Activated naive CD8-positive, alpha-beta T cell treated with anti-CD3 and anti-CD28 coated beads for 36 hours (primary cell): ENCODE results near the gene VAC14. TPM values are rescaled to one million over a fixed set of nuclear protein-coding genes. Genes with fewer than 3 reads are reported as not detected.
A peak's percentile ranks its signal among the peaks of the same experiment; 100 is the strongest.

ENCODE experiments used
- DNase-seq: peaks from one replicate; pipeline ENCODE4 v3.0.0; 2021
- H3K27ac Mint-ChIP-seq: one replicate; pipeline ENCODE4 v1.8.0; 2022; ENCODE audit warnings: mild to moderate bottlenecking, moderate library complexity, mixed read lengths
- H3K27me3 Mint-ChIP-seq: one replicate; pipeline ENCODE4 v1.8.0; 2022; ENCODE audit warnings: mild to moderate bottlenecking, mixed read lengths
- H3K36me3 Mint-ChIP-seq: one replicate; pipeline ENCODE4 v1.8.0; 2021; ENCODE audit warnings: mild to moderate bottlenecking, mixed read lengths
- H3K4me1 Mint-ChIP-seq: one replicate; pipeline ENCODE4 v1.8.0; 2021; ENCODE audit warnings: mixed read lengths
- H3K4me3 Mint-ChIP-seq: one replicate; pipeline ENCODE4 v1.8.0; 2022; ENCODE audit warnings: mild to moderate bottlenecking, moderate library complexity, mixed read lengths
- H3K9me3 Mint-ChIP-seq: one replicate; pipeline ENCODE4 v1.8.0; 2022; ENCODE audit warnings: mixed read lengths
- total RNA-seq, 2 experiments: library from RNA; stranded (reverse); gene quantifications; one replicate each; pipeline ENCODE4 v1.2.3, GENCODE V29; 2021

VAC14 gene
- total RNA-seq, 2 experiments from 2014 or later, result 36.0 to 37.5 TPM

- H3K36me3 Mint-ChIP-seq, result peaks cover 1% of the 10 kb centered on the region
- DNase-seq, result no peak
- H3K27me3 Mint-ChIP-seq, result no peaks in the 10 kb centered on the region
- H3K4me3 Mint-ChIP-seq, result no peak overlapping the region
- H3K9me3 Mint-ChIP-seq, result no peaks in the 10 kb centered on the region
- peaks cover 34% of the 10 kb centered on the region for H3K4me1 Mint-ChIP-seq
- H3K27ac Mint-ChIP-seq, result peak overlapping the region; percentile 47
Observed at GRCh38 chr16:70697594-70698170, 103.3 kb downstream of the VAC14 start.

- H3K27ac Mint-ChIP-seq, result peak overlapping the region; percentile 84
- H3K4me1 Mint-ChIP-seq, result peaks cover 34% of the 10 kb centered on the region
- no peaks in the 10 kb centered on the region for H3K9me3 Mint-ChIP-seq
- no peaks in the 10 kb centered on the region for H3K27me3 Mint-ChIP-seq
- peak overlapping the region; percentile 60 for H3K4me3 Mint-ChIP-seq
- DNase-seq, result peak; percentile 61
- H3K36me3 Mint-ChIP-seq, result peaks cover 1% of the 10 kb centered on the region
Observed at GRCh38 chr16:70696952-70697593, 103.9 kb downstream of the VAC14 start.

GRCh38 chr16:70696355-70696754, 104.6 kb downstream of the VAC14 start:
- H3K4me3 Mint-ChIP-seq, result no peak overlapping the region
- peak overlapping the region; percentile 84 for H3K27ac Mint-ChIP-seq
- no peaks in the 10 kb centered on the region for H3K9me3 Mint-ChIP-seq
- no peak for DNase-seq
- peaks cover 1% of the 10 kb centered on the region for H3K36me3 Mint-ChIP-seq
- no peaks in the 10 kb centered on the region for H3K27me3 Mint-ChIP-seq
- H3K4me1 Mint-ChIP-seq, result peaks cover 34% of the 10 kb centered on the region

GRCh38 chr16:70695331-70696070, 105.5 kb downstream of the VAC14 start:
- Mint-ChIP-seq H3K27ac (peak overlapping the region; percentile 7), H3K36me3 (peaks cover 1% of the 10 kb centered on the region), H3K9me3 (no peaks in the 10 kb centered on the region), H3K4me3 (no peak overlapping the region), H3K4me1 (peaks cover 34% of the 10 kb centered on the region), H3K27me3 (no peaks in the 10 kb centered on the region)
- DNase-seq, result no peak

- no peak for DNase-seq
- Mint-ChIP-seq H3K36me3 (peaks cover 1% of the 10 kb centered on the region), H3K4me1 (peaks cover 34% of the 10 kb centered on the region), H3K4me3 (no peak overlapping the region), H3K27ac (no peak overlapping the region), H3K9me3 (no peaks in the 10 kb centered on the region), H3K27me3 (no peaks in the 10 kb centered on the region)
Observed at GRCh38 chr16:70694868-70695218, 106.1 kb downstream of the VAC14 start.

- Mint-ChIP-seq H3K36me3 (peaks cover 1% of the 10 kb centered on the region), H3K4me1 (peaks cover 34% of the 10 kb centered on the region), H3K27me3 (no peaks in the 10 kb centered on the region), H3K4me3 (no peak overlapping the region), H3K27ac (no peak overlapping the region), H3K9me3 (no peaks in the 10 kb centered on the region)
- no peak for DNase-seq
Observed at GRCh38 chr16:70694088-70694867, 106.7 kb downstream of the VAC14 start.

- Mint-ChIP-seq H3K4me3 (no peak overlapping the region), H3K9me3 (no peaks in the 10 kb centered on the region), H3K36me3 (peaks cover 1% of the 10 kb centered on the region), H3K27me3 (no peaks in the 10 kb centered on the region), H3K4me1 (peaks cover 29% of the 10 kb centered on the region), H3K27ac (no peak overlapping the region)
- no peak for DNase-seq
Observed at GRCh38 chr16:70692873-70693671, 107.9 kb downstream of the VAC14 start.

GRCh38 chr16:70692130-70692872, 108.7 kb downstream of the VAC14 start:
- Mint-ChIP-seq H3K4me1 (peaks cover 23% of the 10 kb centered on the region), H3K27ac (no peak overlapping the region), H3K9me3 (no peaks in the 10 kb centered on the region), H3K27me3 (no peaks in the 10 kb centered on the region), H3K36me3 (no peaks in the 10 kb centered on the region), H3K4me3 (no peak overlapping the region)
- DNase-seq, result no peak

GRCh38 chr16:70691223-70692129, 109.5 kb downstream of the VAC14 start:
- H3K27me3 Mint-ChIP-seq, result no peaks in the 10 kb centered on the region
- H3K27ac Mint-ChIP-seq, result no peak overlapping the region
- no peaks in the 10 kb centered on the region for H3K36me3 Mint-ChIP-seq
- peaks cover 15% of the 10 kb centered on the region for H3K4me1 Mint-ChIP-seq
- no peaks in the 10 kb centered on the region for H3K9me3 Mint-ChIP-seq
- no peak overlapping the region for H3K4me3 Mint-ChIP-seq
- no peak for DNase-seq

GRCh38 chr16:70689970-70690891, 110.7 kb downstream of the VAC14 start:
- Mint-ChIP-seq H3K9me3 (no peaks in the 10 kb centered on the region), H3K27me3 (no peaks in the 10 kb centered on the region), H3K4me3 (no peak overlapping the region), H3K27ac (no peak overlapping the region), H3K36me3 (no peaks in the 10 kb centered on the region), H3K4me1 (peaks cover 3% of the 10 kb centered on the region)
- DNase-seq, result no peak

- no peak overlapping the region for H3K4me3 Mint-ChIP-seq
- H3K27me3 Mint-ChIP-seq, result no peaks in the 10 kb centered on the region
- DNase-seq, result no peak
- no peaks in the 10 kb centered on the region for H3K9me3 Mint-ChIP-seq
- H3K4me1 Mint-ChIP-seq, result peaks cover 6% of the 10 kb centered on the region
- no peak overlapping the region for H3K27ac Mint-ChIP-seq
- H3K36me3 Mint-ChIP-seq, result no peaks in the 10 kb centered on the region
Observed at GRCh38 chr16:70689035-70689969, 111.7 kb downstream of the VAC14 start.
